ENCODE data around the gene SYCE1. TPM values are rescaled to one million over a fixed set of nuclear protein-coding genes. Genes with fewer than 3 reads are reported as not detected.

The SYCE1 gene
- total and polyA plus RNA-seq, 2 experiments from 2014 or later = 0.53 TPM; not detected in 1

DNA sequence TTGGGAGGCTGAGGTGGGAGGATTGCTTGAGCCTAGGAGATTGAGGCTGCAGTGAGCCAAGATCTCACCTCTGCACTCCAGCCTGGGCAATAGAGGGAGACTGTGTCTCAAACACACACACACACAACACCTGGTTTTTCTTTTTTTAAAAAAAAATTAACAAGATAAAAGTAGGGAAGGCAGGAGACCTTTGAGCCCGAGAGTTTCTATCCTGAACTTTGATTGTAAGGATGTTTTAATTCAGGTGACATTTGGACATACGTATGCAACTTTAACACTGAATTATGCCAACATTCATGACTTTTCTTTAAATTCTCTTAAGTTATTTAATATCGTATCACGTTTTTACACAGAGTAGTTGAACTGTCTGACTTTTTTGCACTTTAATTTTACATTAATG is 49.9 kb downstream of the SYCE1 start (continued):
- TF ChIP-seq, protein P1, sequence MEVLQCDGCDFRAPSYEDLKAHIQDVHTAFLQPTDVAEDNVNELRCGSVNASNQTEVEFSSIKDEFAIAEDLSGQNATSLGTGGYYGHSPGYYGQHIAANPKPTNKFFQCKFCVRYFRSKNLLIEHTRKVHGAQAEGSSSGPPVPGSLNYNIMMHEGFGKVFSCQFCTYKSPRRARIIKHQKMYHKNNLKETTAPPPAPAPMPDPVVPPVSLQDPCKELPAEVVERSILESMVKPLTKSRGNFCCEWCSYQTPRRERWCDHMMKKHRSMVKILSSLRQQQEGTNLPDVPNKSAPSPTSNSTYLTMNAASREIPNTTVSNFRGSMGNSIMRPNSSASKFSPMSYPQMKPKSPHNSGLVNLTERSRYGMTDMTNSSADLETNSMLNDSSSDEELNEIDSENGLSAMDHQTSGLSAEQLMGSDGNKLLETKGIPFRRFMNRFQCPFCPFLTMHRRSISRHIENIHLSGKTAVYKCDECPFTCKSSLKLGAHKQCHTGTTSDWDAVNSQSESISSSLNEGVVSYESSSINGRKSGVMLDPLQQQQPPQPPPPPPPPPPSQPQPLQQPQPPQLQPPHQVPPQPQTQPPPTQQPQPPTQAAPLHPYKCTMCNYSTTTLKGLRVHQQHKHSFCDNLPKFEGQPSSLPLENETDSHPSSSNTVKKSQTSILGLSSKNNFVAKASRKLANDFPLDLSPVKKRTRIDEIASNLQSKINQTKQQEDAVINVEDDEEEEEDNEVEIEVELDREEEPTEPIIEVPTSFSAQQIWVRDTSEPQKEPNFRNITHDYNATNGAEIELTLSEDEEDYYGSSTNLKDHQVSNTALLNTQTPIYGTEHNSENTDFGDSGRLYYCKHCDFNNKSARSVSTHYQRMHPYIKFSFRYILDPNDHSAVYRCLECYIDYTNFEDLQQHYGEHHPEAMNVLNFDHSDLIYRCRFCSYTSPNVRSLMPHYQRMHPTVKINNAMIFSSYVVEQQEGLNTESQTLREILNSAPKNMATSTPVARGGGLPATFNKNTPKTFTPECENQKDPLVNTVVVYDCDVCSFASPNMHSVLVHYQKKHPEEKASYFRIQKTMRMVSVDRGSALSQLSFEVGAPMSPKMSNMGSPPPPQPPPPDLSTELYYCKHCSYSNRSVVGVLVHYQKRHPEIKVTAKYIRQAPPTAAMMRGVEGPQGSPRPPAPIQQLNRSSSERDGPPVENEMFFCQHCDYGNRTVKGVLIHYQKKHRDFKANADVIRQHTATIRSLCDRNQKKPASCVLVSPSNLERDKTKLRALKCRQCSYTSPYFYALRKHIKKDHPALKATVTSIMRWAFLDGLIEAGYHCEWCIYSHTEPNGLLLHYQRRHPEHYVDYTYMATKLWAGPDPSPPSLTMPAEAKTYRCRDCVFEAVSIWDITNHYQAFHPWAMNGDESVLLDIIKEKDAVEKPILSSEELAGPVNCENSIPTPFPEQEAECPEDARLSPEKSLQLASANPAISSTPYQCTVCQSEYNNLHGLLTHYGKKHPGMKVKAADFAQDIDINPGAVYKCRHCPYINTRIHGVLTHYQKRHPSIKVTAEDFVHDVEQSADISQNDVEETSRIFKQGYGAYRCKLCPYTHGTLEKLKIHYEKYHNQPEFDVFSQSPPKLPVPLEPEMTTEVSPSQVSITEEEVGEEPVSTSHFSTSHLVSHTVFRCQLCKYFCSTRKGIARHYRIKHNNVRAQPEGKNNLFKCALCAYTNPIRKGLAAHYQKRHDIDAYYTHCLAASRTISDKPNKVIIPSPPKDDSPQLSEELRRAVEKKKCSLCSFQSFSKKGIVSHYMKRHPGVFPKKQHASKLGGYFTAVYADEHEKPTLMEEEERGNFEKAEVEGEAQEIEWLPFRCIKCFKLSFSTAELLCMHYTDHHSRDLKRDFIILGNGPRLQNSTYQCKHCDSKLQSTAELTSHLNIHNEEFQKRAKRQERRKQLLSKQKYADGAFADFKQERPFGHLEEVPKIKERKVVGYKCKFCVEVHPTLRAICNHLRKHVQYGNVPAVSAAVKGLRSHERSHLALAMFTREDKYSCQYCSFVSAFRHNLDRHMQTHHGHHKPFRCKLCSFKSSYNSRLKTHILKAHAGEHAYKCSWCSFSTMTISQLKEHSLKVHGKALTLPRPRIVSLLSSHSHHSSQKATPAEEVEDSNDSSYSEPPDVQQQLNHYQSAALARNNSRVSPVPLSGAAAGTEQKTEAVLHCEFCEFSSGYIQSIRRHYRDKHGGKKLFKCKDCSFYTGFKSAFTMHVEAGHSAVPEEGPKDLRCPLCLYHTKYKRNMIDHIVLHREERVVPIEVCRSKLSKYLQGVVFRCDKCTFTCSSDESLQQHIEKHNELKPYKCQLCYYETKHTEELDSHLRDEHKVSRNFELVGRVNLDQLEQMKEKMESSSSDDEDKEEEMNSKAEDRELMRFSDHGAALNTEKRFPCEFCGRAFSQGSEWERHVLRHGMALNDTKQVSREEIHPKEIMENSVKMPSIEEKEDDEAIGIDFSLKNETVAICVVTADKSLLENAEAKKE (CRISPR knock-in tag; IDR thresholded peaks at IDR 0.05) = no peak
- TF ChIP-seq CTCF (conservative IDR thresholded peaks at IDR 0.05; ENCODE audit: low read depth in 2 of 2) (no peak), CREB1 (CRISPR knock-in tag; IDR thresholded peaks at IDR 0.05; ENCODE audit: low read depth) (no peak), POLR2AphosphoS5 (IDR thresholded peaks at IDR 0.05; ENCODE audit: low read depth) (no peak), JUNB (IDR thresholded peaks at IDR 0.05; ENCODE audit: unreplicated experiment) (no peak), NANOG (IDR thresholded peaks at IDR 0.05; ENCODE audit: borderline replicate concordance) (no peak)

- Mint-ChIP-seq H3K27ac (no peak overlapping the region), H3K27me3 (ENCODE audit: insufficient read depth, low read depth, poor library complexity) (peaks cover 6% of the 10 kb centered on the region), H3K4me1 (no peaks in the 10 kb centered on the region), H3K36me3 (ENCODE audit: low read depth) (no peaks in the 10 kb centered on the region), H3K4me3 (no peak overlapping the region), H3K9me3 (peaks cover 41% of the 10 kb centered on the region)
- no peak overlapping the region for H3K4me2 ChIP-seq
- DNase-seq (ENCODE audit: low spot score) = no peak
- H3K4me1 ChIP-seq (ENCODE audit: insufficient read depth) = no peaks in the 10 kb centered on the region
- H3K27me3 ChIP-seq (ENCODE audit: insufficient read depth) = peaks cover 20% of the 10 kb centered on the region; the same call in 1 of the 2 replicates
- H4K20me1 ChIP-seq (replicated peaks; ENCODE audit: insufficient read depth) = no peaks in the 10 kb centered on the region
- H3K27ac ChIP-seq (ENCODE audit: low read depth) = no peak overlapping the region
- H3F3A ChIP-seq (replicated peaks; ENCODE audit: low read depth) = no peaks in the 10 kb centered on the region
- no peak overlapping the region for H3K4me3 ChIP-seq
- H3K9me2 ChIP-seq (ENCODE audit: insufficient read depth) = no peaks in the 10 kb centered on the region
- no peak overlapping the region for H2AFZ ChIP-seq
- no peaks in the 10 kb centered on the region for H3K36me3 ChIP-seq (ENCODE audit: insufficient read depth)
- H3K79me2 ChIP-seq (replicated peaks; ENCODE audit: insufficient read depth) = no peaks in the 10 kb centered on the region
- no peak for ATAC-seq
- TF ChIP-seq, protein P1 (CRISPR knock-in tag; IDR thresholded peaks at IDR 0.05) = no peak
- TF ChIP-seq CREB1 (CRISPR knock-in tag; IDR thresholded peaks at IDR 0.05; ENCODE audit: low read depth) = no peak
- no peak for TF ChIP-seq ZNF331 (CRISPR knock-in tag; IDR thresholded peaks at IDR 0.05; ENCODE audit: low read depth)
- no peak for TF ChIP-seq POLR2AphosphoS5 (IDR thresholded peaks at IDR 0.05; ENCODE audit: low read depth)
Observed at GRCh38 chr10:133511907-133512528, 53.4 kb downstream of the SYCE1 start.

All from GM23338 (cell line).